H1 (cell line): ENCODE data around the gene CHSY3. TPM values are rescaled to one million over a fixed set of nuclear protein-coding genes. Genes with fewer than 3 reads are reported as not detected.

Experiments
- CTCF ChIA-PET: fragments of 300-600 bp; sonication (Branson Sonifier 250); formaldehyde crosslinking; loops from one replicate; lab custom pipeline; 2021; ENCODE audit not compliant: partially characterized antibody; lab: Charles Lee
- POLR2A ChIA-PET: fragments of 300-600 bp; sonication (Branson Sonifier 250); formaldehyde crosslinking; loops from one replicate; lab custom pipeline; 2021; ENCODE audit warnings: inconsistent platforms; ENCODE audit not compliant: partially characterized antibody; lab: Charles Lee
- DNase-seq, 2 experiments: peaks; one replicate each; pipeline versions ENCODE4 v3.0.0 to v3.0.0-alpha.2; 2010 to 2022; ENCODE audit warnings: low spot score in 2 of 2, low read depth in 1 of 2, mixed read lengths in 1 of 2
- FAIRE-seq: peaks from 2 replicates; lab custom pipeline; 2011; peaks lifted over from hg19 to GRCh38; lab: Jason Lieb, UNC
- H2AFZ ChIP-seq: 2 replicates; pipeline ENCODE4 v1.8.1; 2012; ENCODE audit warnings: low read length, inconsistent platforms
- H2AK5ac ChIP-seq: 2 replicates; pipeline ENCODE4 v1.6.1; 2013; ENCODE audit warnings: low read depth, low read length
- H2BK120ac ChIP-seq: replicated peaks from 2 replicates; pipeline ENCODE3; 2013; ENCODE audit warnings: low read depth, low read length, inconsistent platforms
- H2BK12ac ChIP-seq: 2 replicates; pipeline ENCODE4 v1.6.1; 2013; ENCODE audit warnings: low read depth, low read length
- H2BK15ac ChIP-seq: 2 replicates; pipeline ENCODE4 v1.6.1; 2013; ENCODE audit warnings: low read length
- H2BK20ac ChIP-seq: 2 replicates; pipeline ENCODE4 v1.6.1; 2013; ENCODE audit warnings: low read length
- H2BK5ac ChIP-seq: 2 replicates; pipeline ENCODE4 v1.6.1; 2013; ENCODE audit warnings: low read depth, low read length
- H3K14ac ChIP-seq: 2 replicates; pipeline ENCODE4 v1.6.1; 2013; ENCODE audit warnings: inconsistent platforms; ENCODE audit not compliant: insufficient read length
- H3K18ac ChIP-seq: 2 replicates; pipeline ENCODE4 v1.6.1; 2013; ENCODE audit warnings: low read length; ENCODE audit errors: extremely low read depth
- H3K23ac ChIP-seq: 2 replicates; pipeline ENCODE4 v1.6.1; 2013; ENCODE audit warnings: inconsistent platforms; ENCODE audit not compliant: insufficient read length
- H3K23me2 ChIP-seq: 2 replicates; pipeline ENCODE4 v1.6.1; 2013; ENCODE audit warnings: low read depth, low read length
- H3K27ac ChIP-seq: 2 replicates; pipeline ENCODE4 v1.6.1; 2011; ENCODE audit warnings: low read depth, low read length, inconsistent platforms
- H3K27me3 ChIP-seq, 4 experiments: replicated peaks in 1 of 4; 1 replicate in 1 of 4; 2 replicates in 3 of 4; pipeline versions ENCODE4 v1.6.1 to v1.8.1; 2011 to 2013; ENCODE audit warnings: low read length in 3 of 4, mild to moderate bottlenecking in 3 of 4, inconsistent platforms in 2 of 4, mixed read lengths in 2 of 4, moderate library complexity in 1 of 4; ENCODE audit not compliant: control insufficient read depth in 3 of 4, insufficient read depth in 3 of 4; ENCODE audit errors: extremely low read depth in 1 of 4
- H3K36me3 ChIP-seq, 4 experiments: 2 replicates each; pipeline versions ENCODE4 v1.6.1 to v1.8.1; 2011 to 2013; ENCODE audit warnings: mild to moderate bottlenecking in 4 of 4, low read length in 3 of 4, moderate library complexity in 2 of 4, control low read depth in 1 of 4, inconsistent platforms in 1 of 4; ENCODE audit not compliant: insufficient read depth in 4 of 4, control insufficient read depth in 2 of 4
- H3K4ac ChIP-seq: replicated peaks from 2 replicates; pipeline ENCODE3; 2013; ENCODE audit warnings: low read length, low read depth, mixed read lengths, inconsistent platforms; ENCODE audit not compliant: insufficient read length
- H3K4me1 ChIP-seq, 4 experiments: replicated peaks in 1 of 4; 1 replicate in 1 of 4; 2 replicates in 3 of 4; pipeline versions ENCODE4 v1.6.1 to v1.8.1; 2011 to 2013; ENCODE audit warnings: low read length in 3 of 4, inconsistent platforms in 2 of 4, mixed read lengths in 1 of 4; ENCODE audit not compliant: insufficient read depth in 4 of 4, control insufficient read depth in 3 of 4
- H3K4me2 ChIP-seq, 2 experiments: 2 replicates each; pipeline versions ENCODE4 v1.6.1 to v1.8.1; 2011 to 2013; ENCODE audit warnings: low read depth in 2 of 2, low read length in 2 of 2, control low read depth in 1 of 2, inconsistent platforms in 1 of 2, mild to moderate bottlenecking in 1 of 2; ENCODE audit not compliant: insufficient read depth in 1 of 2
- H3K4me3 ChIP-seq, 4 experiments: fragments of 200-600, 300-600 bp in 1 of 4; sonication (generic), shearing (Covaris generic), sonication (Bioruptor Twin) in 1 of 4; 2 replicates each; pipeline versions ENCODE4 v1.5.1 to v1.8.1; 2011 to 2016; ENCODE audit warnings: low read length in 4 of 4, low read depth in 3 of 4, control low read depth in 2 of 4, inconsistent platforms in 2 of 4, mild to moderate bottlenecking in 2 of 4, mixed read lengths in 1 of 4, moderate library complexity in 1 of 4; ENCODE audit not compliant: insufficient read depth in 2 of 4; ENCODE audit errors: extremely low read depth in 1 of 4
- H3K56ac ChIP-seq: replicated peaks from 2 replicates; pipeline ENCODE3; 2013; ENCODE audit warnings: low read depth, mild to moderate bottlenecking, mixed read lengths, low read length, inconsistent platforms; ENCODE audit not compliant: insufficient read length
- H3K79me1 ChIP-seq: 2 replicates; pipeline ENCODE4 v1.6.1; 2013; ENCODE audit warnings: low read depth, low read length, control low read depth
- H3K79me2 ChIP-seq, 2 experiments: 2 replicates each; pipeline versions ENCODE4 v1.6.1 to v1.8.1; 2012 to 2013; ENCODE audit warnings: low read length in 2 of 2, mild to moderate bottlenecking in 2 of 2, inconsistent platforms in 1 of 2; ENCODE audit not compliant: insufficient read depth in 2 of 2, control insufficient read depth in 1 of 2
- H3K9ac ChIP-seq, 4 experiments: replicated peaks in 1 of 4; 1 replicate in 1 of 4; 2 replicates in 3 of 4; pipeline versions ENCODE4 v1.6.1 to v1.8.1; 2011 to 2013; ENCODE audit warnings: low read depth in 3 of 4, low read length in 3 of 4, control low read depth in 2 of 4, mild to moderate bottlenecking in 2 of 4, moderate library complexity in 2 of 4, inconsistent platforms in 1 of 4; ENCODE audit errors: extremely low read depth in 1 of 4
- H3K9me3 ChIP-seq, 2 experiments: 2 replicates each; pipeline versions ENCODE4 v1.6.1 to v1.8.1; 2012 to 2013; ENCODE audit warnings: mild to moderate bottlenecking in 2 of 2, moderate library complexity in 2 of 2, control low read depth in 1 of 2, inconsistent platforms in 1 of 2, low read depth in 1 of 2, low read length in 1 of 2, mixed read lengths in 1 of 2; ENCODE audit not compliant: insufficient read depth in 2 of 2
- H4K20me1 ChIP-seq, 2 experiments: replicated peaks in 1 of 2; 2 replicates each; pipeline versions ENCODE3 to v1.8.1; 2011 to 2013; ENCODE audit warnings: inconsistent platforms in 2 of 2, low read length in 2 of 2, mild to moderate bottlenecking in 1 of 2; ENCODE audit not compliant: insufficient read depth in 2 of 2, control insufficient read depth in 1 of 2
- H4K5ac ChIP-seq: 2 replicates; pipeline ENCODE4 v1.6.1; 2013; ENCODE audit warnings: low read length, low read depth, mixed read lengths, inconsistent platforms; ENCODE audit not compliant: insufficient read length
- H4K8ac ChIP-seq: 2 replicates; pipeline ENCODE4 v1.8.0; 2013; ENCODE audit warnings: mild to moderate bottlenecking, moderate library complexity, low read length, inconsistent platforms; ENCODE audit not compliant: insufficient read depth; ENCODE audit errors: extremely low read depth
- H4K91ac ChIP-seq: replicated peaks from 2 replicates; pipeline ENCODE3; 2013; ENCODE audit warnings: low read length, mixed read lengths, inconsistent platforms; ENCODE audit not compliant: insufficient read length
- ASH2L ChIP-seq: fragments of 200-600, 300-600 bp; sonication (generic); IDR thresholded peaks from one replicate; pipeline ENCODE4 v1.7.1; 2017; ENCODE audit warnings: low read length
- CREB1 ChIP-seq: IDR thresholded peaks from 2 replicates; pipeline ENCODE4 v1.6.1; 2012; ENCODE audit warnings: inconsistent platforms
- CTCF ChIP-seq, 3 experiments: IDR thresholded peaks; 1 replicate in 2 of 3; 2 replicates in 1 of 3; pipeline versions ENCODE4 v1.5.1 to v1.6.1; 2011; ENCODE audit warnings: low read length in 3 of 3, mild to moderate bottlenecking in 3 of 3, inconsistent platforms in 2 of 3, low read depth in 1 of 3, moderate library complexity in 1 of 3; ENCODE audit not compliant: insufficient read depth in 1 of 3; ENCODE audit errors: control extremely low read depth in 1 of 3
- HDAC6 ChIP-seq: IDR thresholded peaks from one replicate; pipeline ENCODE4 v1.7.1; 2012; ENCODE audit warnings: low read depth, mild to moderate bottlenecking, inconsistent platforms, low read length, moderate library complexity
- PHF8 ChIP-seq: fragments of 200-600 bp; sonication (generic); conservative IDR thresholded peaks from 2 replicates; pipeline ENCODE4 v1.7.1; 2012; ENCODE audit warnings: low read depth, mild to moderate bottlenecking, inconsistent platforms, low read length, moderate library complexity
- SAP30 ChIP-seq: fragments of 300-600 bp; sonication (generic); IDR thresholded peaks from 2 replicates; pipeline ENCODE4 v1.7.1; 2012; ENCODE audit warnings: low read length, moderate library complexity, mild to moderate bottlenecking, inconsistent platforms; ENCODE audit not compliant: insufficient read depth, insufficient replicate concordance
- SP4 ChIP-seq: IDR thresholded peaks from 2 replicates; pipeline ENCODE4 v1.6.1; 2012; ENCODE audit warnings: low read length, inconsistent platforms
- TEAD4 ChIP-seq: IDR thresholded peaks from 2 replicates; pipeline ENCODE4 v1.6.1; 2012; ENCODE audit warnings: low read depth, low read length, inconsistent platforms, mixed read lengths
- WGBS, 2 experiments: shearing (Covaris generic) in 1 of 2; methylation state at CpG; one replicate each; pipeline versions ENCODE4 v1.1.6 to v1.1.7; 2013 to 2015; ENCODE audit warnings: low lambda C conversion rate in 2 of 2, mixed read lengths in 2 of 2, inconsistent platforms in 1 of 2, low coverage in 1 of 2, missing lambda C conversion rate in 1 of 2; ENCODE audit not compliant: insufficient replicate concordance in 2 of 2, insufficient coverage in 1 of 2, insufficient read length in 1 of 2; ENCODE audit errors: extremely low coverage in 1 of 2, missing lambda C conversion rate in 1 of 2; 5-methylcytosine and 5-hydroxymethylcytosine counted together
- polyA plus RNA-seq, 7 experiments: library from polyadenylated mRNA; depleted of rRNA in 3 of 7; stranded (reverse) in 5 of 7; unstranded in 2 of 7; fragments of >200 nt in 5 of 7; fragments of 200-250 nt in 2 of 7; gene quantifications; 1 replicate in 5 of 7; 2 replicates in 1 of 7; 4 replicates in 1 of 7; pipeline versions ENCODE4 v1.2.1 to v1.2.3, GENCODE V29; 2011 to 2013; ENCODE audit warnings: missing spikeins in 2 of 7, mixed read lengths in 2 of 7
- total RNA-seq: library from RNA; stranded (reverse); fragmentation: NEBNext Ultra II Directional; extraction: Animal tissue kit (Norgen Biotek cat#: 25700); gene quantifications from 2 replicates; pipeline ENCODE4 v1.2.1, GENCODE V29; 2021
- TF ChIP-seq, protein P1 (sequence below): IDR thresholded peaks from 2 replicates; pipeline ENCODE4 v1.6.1; 2012; ENCODE audit warnings: low read length, inconsistent platforms
- TF ChIP-seq, protein P2 (sequence below): IDR thresholded peaks from 2 replicates; pipeline ENCODE4 v1.6.1; 2012; ENCODE audit warnings: inconsistent platforms

CHSY3 gene
- total and polyA plus RNA-seq, 2 of the 8 experiments (the other 6 are each of a cell fraction or from before 2014, with no cell fraction given): 0.24 to 1.8 TPM

- Histone ChIP-seq H3K9me3 (no peaks in the 10 kb centered on the region), H3K14ac (no peak overlapping the region), H3K79me1 (no peaks in the 10 kb centered on the region), H3K4me3 (no peak overlapping the region), H3K18ac (no peak overlapping the region), H3K27me3 (no peaks in the 10 kb centered on the region), H2BK20ac (no peak overlapping the region), H3K27ac (no peak overlapping the region), H3K79me2 (no peaks in the 10 kb centered on the region), H4K5ac (no peak overlapping the region), H3K36me3 (no peaks in the 10 kb centered on the region), H3K9ac (no peak overlapping the region), H2BK12ac (no peak overlapping the region), H4K20me1 (no peaks in the 10 kb centered on the region), H3K4me1 (no peaks in the 10 kb centered on the region), H4K8ac (no peak overlapping the region), H3K56ac (no peak overlapping the region), H2AFZ (no peak overlapping the region), H3K23me2 (no peaks in the 10 kb centered on the region; the same call in 1 of the 2 replicates), H2BK15ac (no peak overlapping the region), H3K4ac (no peak overlapping the region), H2BK5ac (no peak overlapping the region), H2AK5ac (no peak overlapping the region), H2BK120ac (no peak overlapping the region), H3K4me2 (no peak overlapping the region), H4K91ac (no peak overlapping the region), H3K23ac (no peak overlapping the region)
- FAIRE-seq (no peak), DNase-seq (no peak)
- ChIA-PET POLR2A (no interaction called here), CTCF (no interaction called here)
- WGBS, 2 experiments: 93% methylated on average over 2 of the region's 2 CpGs; no CpG with 5 or more reads in 1 of the 2 experiments
- TF ChIP-seq TEAD4 (no peak), CTCF (IDR thresholded peaks at IDR 0.05; ENCODE audit: control extremely low read depth in 1 of 3, insufficient read depth in 1 of 3, low read depth in 1 of 3, low read length in 3 of 3) (no peak), SAP30 (no peak), PHF8 (no peak), SP4 (no peak), HDAC6 (no peak), ASH2L (no peak), CREB1 (no peak)
- TF ChIP-seq, protein P1, sequence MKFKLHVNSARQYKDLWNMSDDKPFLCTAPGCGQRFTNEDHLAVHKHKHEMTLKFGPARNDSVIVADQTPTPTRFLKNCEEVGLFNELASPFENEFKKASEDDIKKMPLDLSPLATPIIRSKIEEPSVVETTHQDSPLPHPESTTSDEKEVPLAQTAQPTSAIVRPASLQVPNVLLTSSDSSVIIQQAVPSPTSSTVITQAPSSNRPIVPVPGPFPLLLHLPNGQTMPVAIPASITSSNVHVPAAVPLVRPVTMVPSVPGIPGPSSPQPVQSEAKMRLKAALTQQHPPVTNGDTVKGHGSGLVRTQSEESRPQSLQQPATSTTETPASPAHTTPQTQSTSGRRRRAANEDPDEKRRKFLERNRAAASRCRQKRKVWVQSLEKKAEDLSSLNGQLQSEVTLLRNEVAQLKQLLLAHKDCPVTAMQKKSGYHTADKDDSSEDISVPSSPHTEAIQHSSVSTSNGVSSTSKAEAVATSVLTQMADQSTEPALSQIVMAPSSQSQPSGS: no peak
- TF ChIP-seq, protein P2, sequence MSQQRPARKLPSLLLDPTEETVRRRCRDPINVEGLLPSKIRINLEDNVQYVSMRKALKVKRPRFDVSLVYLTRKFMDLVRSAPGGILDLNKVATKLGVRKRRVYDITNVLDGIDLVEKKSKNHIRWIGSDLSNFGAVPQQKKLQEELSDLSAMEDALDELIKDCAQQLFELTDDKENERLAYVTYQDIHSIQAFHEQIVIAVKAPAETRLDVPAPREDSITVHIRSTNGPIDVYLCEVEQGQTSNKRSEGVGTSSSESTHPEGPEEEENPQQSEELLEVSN: no peak
These were observed 61.8 kb downstream of the CHSY3 start for GRCh38 chr5:129966071-129966470.
